Activated CD8-positive, alpha-beta memory T cell treated with anti-CD3 and anti-CD28 coated beads, Interleukin-2, amount 50 U/mL, for 4 hours (primary cell): ENCODE data around the gene GNAS-AS1.

Experiments
- DNase-seq: peaks from one replicate; pipeline ENCODE4 v3.0.0-alpha.2; 2020

Gene GNAS-AS1

GRCh38 chr20:58850693-58851174 lies at the start of gene GNAS-AS1:
TSS of gene GNAS-AS1 (minus strand) at chr20:58850902.
- DNase-seq, result peak; percentile 76

DNA sequence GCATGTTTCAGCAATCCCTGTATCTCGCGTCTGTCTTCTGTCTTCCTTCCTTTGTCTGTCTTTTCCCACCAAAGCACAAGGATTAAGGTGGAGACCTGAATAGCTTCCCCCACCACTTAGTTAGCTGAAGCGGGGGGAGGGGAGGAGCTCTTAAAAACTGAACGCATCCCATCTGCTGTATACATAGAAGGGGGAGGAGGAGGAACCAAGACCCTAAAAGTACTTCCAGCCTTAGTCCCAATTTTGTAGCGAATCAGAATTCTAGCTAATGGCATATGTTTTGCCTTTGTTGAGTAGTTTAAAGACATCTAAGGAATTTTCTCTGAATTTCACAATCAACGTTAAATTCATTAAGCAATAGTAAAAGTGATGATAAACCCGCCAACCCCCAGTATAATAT lies 49.7 kb upstream of the GNAS-AS1 start:
- no peak for DNase-seq

DNA sequence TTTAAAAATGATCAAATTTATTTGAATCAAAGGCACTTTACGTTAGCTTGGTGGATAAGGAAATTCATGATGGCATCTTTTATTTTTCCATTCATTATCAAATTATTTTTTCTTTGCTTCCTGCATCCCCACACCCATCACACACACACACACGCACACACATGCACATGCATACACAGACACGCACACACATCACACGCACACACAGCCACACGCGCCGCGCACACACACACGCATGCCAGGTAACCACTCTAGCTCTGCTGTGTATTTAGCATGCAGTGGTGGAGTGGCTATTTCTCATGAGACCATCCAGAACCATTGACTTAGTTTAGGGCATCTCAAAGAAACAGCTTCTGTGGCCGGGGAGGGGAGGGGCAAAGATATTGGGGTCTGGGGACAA lies 48.8 kb upstream of the GNAS-AS1 start:
- DNase-seq, result no peak

GRCh38 chr20:58898629-58899408 lies 48.1 kb upstream of the GNAS-AS1 start:
- no peak for DNase-seq

- no peak for DNase-seq
Observed at GRCh38 chr20:58897488-58897887, 46.8 kb upstream of the GNAS-AS1 start.

GRCh38 chr20:58896820-58897219 lies 46.1 kb upstream of the GNAS-AS1 start:
- DNase-seq, result no peak

- DNase-seq, result no peak
Observed at GRCh38 chr20:58895448-58896180, 44.9 kb upstream of the GNAS-AS1 start.

DNA sequence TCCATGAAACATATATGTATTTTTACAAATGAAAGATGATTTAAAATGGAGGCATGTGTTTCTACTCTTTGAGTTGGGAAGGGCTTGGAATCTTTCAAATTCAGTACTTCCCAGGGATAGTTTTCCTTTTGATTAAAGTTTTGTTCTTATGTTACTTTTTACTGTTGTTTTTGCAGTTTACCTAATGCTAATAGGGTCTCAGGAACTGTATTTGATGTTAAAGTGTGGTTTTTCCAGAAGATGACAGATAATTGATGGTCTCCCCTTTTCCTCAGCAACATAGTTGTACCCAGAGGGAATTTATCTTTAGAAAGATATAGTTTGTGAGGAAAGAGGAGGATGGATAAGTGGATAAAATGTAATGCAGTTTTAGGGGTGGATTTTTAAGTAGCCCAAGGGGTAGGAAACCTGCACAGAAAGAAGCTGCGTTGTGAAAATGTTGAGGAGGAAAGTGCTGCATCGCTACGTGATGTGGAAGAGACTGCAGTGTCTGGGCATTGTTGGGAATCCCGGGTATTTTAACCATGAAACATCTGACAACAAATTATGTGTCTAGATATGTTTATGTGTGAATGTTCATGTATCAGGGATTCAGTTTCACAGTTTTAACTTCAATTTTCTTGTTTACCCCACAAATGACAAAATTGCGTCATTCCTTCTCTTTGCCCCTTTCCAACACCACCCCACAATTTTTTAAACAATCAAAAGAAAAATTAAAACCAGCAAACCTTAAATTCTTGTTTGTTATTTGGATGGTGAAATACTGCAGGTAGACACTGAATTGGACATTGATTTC lies 44.1 kb upstream of the GNAS-AS1 start:
- no peak for DNase-seq

DNA sequence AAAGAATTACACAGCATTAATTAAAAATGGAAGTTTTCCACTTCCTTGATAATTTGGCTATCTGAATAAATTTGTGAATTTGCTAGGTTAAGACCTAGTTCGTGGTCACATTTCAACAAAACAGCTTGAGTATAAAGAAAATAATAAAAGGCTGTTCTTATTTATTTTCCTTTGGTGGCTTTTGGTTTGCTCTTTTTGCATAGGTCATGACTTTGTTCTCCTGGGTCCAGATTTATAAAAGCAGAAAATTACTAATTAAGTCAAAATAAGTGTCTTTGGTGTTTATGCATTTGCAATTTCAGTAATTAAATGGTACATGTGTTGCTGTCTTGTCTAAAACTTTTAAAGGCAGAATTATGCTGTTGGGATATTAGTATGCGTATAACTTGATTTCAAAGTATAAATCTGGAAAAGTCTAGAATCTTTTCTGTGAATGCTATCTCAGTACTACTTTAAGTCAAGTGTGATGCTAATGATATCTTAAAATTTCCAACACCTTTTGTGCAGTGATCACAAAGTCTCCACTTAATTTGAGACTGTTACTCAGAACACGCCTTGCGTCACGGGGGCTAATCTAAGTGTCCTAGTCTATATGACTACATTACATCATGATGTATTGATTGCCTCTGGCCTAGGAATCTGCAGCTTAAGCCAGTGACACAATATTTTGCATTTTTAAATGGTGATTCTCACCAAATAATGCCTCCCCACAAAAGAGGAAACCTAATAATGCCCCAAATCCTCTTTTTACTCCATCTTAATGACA lies 42.8 kb upstream of the GNAS-AS1 start:
- peak; percentile 41 for DNase-seq

DNA sequence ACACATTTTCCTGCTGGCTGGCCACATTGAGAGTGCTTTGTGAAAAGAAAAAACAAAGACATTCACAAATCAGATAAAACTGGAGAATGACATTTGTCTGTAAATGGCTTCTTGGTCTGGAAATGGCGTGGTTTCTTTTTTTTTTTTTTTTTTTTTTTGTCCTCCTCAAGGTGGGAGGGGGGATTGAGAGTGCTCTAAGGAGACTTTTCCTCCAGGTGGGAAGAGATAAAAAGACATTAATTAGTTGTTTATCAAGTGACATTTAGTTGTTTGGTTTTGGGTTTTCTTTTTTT lies 42.2 kb upstream of the GNAS-AS1 start:
- no peak for DNase-seq

DNA sequence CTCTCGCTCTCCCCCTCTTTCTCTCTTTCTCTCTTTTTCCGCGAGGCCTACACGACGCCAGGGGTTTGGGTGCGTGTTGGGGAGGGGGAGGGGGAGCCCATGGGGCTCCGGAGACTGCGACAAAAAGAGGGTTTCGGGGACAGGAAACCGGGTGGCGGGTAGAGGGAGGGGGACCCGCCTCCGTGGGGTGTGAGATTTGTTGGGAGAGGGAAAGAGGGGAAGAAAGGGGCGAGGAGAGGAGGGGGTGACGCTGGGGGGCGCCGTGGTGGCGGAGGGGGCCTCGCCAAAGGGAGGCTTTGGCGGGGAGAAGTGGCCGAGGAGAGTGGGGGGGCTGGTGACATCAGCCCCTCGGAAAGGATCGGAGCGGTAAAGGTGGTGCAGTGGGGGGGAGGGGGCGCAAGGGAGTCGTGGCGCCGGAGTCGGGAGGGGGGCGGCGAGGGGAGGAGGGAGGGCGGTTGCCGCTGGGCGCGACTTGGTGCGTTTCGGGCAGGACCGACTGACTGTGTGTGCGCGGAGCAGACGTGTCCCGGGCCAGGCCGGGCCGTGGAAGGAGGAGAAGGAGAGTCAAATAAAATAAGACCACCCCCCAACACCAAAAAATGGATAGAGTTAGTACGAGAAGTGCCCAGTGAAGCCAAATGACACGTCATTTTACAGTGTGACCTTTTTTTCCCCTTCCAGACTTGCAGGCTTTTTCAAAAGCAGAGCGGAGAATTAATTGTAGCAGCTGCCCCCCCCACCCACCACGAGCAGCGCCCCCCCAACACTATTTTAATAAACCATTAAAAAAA lies 41.6 kb upstream of the GNAS-AS1 start:
- peak; percentile 76 for DNase-seq

DNA sequence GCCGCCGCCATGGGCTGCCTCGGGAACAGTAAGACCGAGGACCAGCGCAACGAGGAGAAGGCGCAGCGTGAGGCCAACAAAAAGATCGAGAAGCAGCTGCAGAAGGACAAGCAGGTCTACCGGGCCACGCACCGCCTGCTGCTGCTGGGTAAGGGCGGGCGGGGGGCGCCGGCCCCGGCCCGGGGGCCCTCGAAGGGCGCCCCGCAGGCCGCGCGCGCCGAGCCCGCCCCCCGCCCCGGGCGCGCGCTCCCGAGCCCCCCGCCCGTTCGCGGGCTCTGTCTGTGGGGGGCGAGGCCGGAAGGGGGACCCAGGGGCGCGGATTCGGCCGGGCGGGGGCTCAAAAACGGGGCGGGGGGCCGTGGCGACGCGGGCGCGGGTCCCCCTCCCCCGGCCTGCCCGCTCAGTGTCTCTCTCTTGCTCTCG lies 41.0 kb upstream of the GNAS-AS1 start:
- no peak for DNase-seq

GRCh38 chr20:58891086-58891717 lies 40.5 kb upstream of the GNAS-AS1 start:
- peak; percentile 80 for DNase-seq

GRCh38 chr20:58890518-58891085 lies 39.9 kb upstream of the GNAS-AS1 start:
- peak; percentile 83 for DNase-seq

GRCh38 chr20:58889798-58890517 lies 39.3 kb upstream of the GNAS-AS1 start:
- DNase-seq, result peak; percentile 59

DNA sequence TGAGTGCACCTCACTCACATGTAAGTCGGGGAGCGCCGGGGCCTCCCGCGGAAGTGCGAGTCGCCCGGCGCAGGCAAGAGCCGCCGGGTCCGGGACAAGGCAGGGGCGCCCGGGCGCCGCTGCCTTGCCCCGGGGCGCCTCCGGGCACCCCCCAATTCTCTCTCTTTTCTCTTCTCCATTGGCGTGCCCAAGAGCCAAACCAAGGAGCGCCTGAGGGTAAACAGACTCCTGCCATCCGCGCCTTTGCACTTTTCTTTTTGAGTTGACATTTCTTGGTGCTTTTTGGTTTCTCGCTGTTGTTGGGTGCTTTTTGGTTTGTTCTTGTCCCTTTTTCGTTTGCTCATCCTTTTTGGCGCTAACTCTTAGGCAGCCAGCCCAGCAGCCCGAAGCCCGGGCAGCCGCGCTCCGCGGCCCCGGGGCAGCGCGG lies 38.6 kb upstream of the GNAS-AS1 start:
- DNase-seq, result no peak

GRCh38 chr20:58888521-58889333 lies 38.0 kb upstream of the GNAS-AS1 start:
- DNase-seq, result peak; percentile 83

DNA sequence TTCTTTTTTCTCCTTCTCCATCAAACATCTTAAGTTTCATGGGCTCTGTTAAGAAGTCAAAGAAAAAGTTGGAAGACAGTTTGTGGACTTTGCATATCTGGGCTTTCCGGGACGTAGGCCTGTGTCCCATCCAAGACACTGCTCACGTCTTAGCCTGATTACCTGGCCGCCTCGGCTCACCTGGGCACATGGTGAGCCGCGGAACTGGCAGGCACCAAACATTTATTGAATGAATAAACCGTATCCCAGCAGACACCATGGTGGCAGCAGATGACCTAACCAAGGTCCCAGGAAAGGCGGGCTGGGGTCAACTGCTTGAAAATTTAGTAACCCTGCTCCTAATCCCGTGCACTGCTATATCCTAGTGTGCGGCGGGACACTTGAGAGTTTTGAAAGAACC lies 37.4 kb upstream of the GNAS-AS1 start:
- no peak for DNase-seq

DNA sequence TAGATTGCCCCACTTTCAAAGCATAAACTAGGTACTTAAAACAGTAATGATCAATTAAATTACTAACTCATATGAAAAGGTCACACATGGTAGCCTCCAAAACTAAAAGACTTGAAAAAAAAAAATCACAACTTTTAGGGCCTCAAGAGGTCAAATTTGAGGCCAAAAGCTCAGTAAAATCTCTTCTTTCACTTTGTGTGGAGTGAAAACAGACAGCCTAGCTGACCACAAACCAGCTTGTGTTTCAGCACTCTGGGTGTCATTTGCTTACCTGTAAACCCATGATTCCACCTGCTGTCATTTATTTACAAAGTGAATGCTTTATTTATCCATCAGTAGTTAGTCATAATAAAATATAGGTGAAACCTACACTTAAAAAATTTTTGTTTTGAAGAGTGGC lies 35.8 kb upstream of the GNAS-AS1 start:
- DNase-seq, result no peak
